Measurements from ENCODE around the gene CNTN4. TPM values are rescaled to one million over a fixed set of nuclear protein-coding genes. Genes with fewer than 3 reads are reported as not detected.

Gene CNTN4
- total and polyA plus RNA-seq, 2 donors (not counting 3 experiments of a cell fraction or from before 2014, with no cell fraction given), result not detected

DNA sequence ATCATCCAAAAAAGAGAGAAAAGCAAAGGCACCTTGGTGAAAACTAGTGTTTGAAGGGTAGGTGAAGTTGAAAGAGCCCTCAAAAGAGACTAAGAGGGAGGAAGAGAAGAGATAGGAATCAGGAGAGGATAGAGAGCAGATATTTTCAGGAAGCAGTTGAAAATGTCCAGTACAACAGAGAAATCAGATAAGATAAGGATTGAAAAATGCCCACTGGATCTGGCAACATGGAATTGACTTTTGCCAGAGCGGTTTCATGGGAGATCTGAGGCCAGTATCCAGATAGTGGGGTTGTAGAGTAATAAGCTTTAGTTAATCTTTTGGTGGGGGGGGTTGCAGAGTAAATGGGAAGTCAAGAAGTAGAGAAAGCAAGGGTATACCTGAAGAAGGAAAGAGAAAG lies 674.1 kb downstream of the CNTN4 start:
- Histone ChIP-seq H3K4me1 (ENCODE audit: control insufficient read depth, extremely low read depth, insufficient read depth, low read length) (no peaks in the 10 kb centered on the region), H3K9ac (replicated peaks; ENCODE audit: extremely low read depth, insufficient read depth, low read length) (no peak overlapping the region), H3K4me2 (ENCODE audit: insufficient read depth, low read length) (no peak overlapping the region), H3K9me1 (replicated peaks; ENCODE audit: control insufficient read depth, extremely low read depth, insufficient read depth, low read length) (no peaks in the 10 kb centered on the region), H3K79me2 (ENCODE audit: control insufficient read depth, insufficient read depth, low read length) (no peaks in the 10 kb centered on the region), H3K9me3 (replicated peaks; ENCODE audit: control insufficient read depth, insufficient read depth, low read length) (peaks cover 3% of the 10 kb centered on the region), H2AFZ (ENCODE audit: low read depth, low read length) (no peak overlapping the region), H3K27me3 (ENCODE audit: control insufficient read depth in 2 of 2, insufficient read depth in 2 of 2, low read length in 2 of 2) (no peaks in the 10 kb centered on the region), H3K4me3 (replicated peaks in 1 of 3; ENCODE audit: insufficient read depth in 1 of 3, low read depth in 1 of 3, low read length in 3 of 3) (no peak overlapping the region), H3K27ac (ENCODE audit: insufficient read depth, low read depth, low read length) (no peak overlapping the region), H4K20me1 (replicated peaks; ENCODE audit: control insufficient read depth, extremely low read depth, insufficient read depth, low read length) (no peaks in the 10 kb centered on the region), H3K36me3 (ENCODE audit: control insufficient read depth in 2 of 2, extremely low read depth in 1 of 2, insufficient read depth in 2 of 2, low read length in 2 of 2) (no peaks in the 10 kb centered on the region)
- no TSS peak for BruUV-seq (replicated peaks)
- CTCF ChIA-PET, result no interaction called here
- DNase-seq (ENCODE audit: low read depth, low spot score), result no peak
- POLR2A ChIA-PET, result no interaction called here
- no peak for FAIRE-seq
- dilution Hi-C loops (cut with MboI; ENCODE audit: extremely low pct_ligation_motif_present, low sequenced_read_pairs) (no loop called here), intact Hi-C loops (cut with micrococcal nuclease) (no loop called here)
- no peak for TF ChIP-seq GATA2 (IDR thresholded peaks at IDR 0.05; ENCODE audit: insufficient read depth, insufficient read length, low read depth, low read length)
- TF ChIP-seq FOS (IDR thresholded peaks at IDR 0.05; ENCODE audit: borderline replicate concordance, insufficient read depth, low read length), result no peak
- no peak for TF ChIP-seq MYC (IDR thresholded peaks at IDR 0.05; ENCODE audit: low read depth, low read length)
- TF ChIP-seq POLR2AphosphoS5 (IDR thresholded peaks at IDR 0.05; ENCODE audit: insufficient read depth, low read depth, low read length), result no peak
- TF ChIP-seq, protein P1, sequence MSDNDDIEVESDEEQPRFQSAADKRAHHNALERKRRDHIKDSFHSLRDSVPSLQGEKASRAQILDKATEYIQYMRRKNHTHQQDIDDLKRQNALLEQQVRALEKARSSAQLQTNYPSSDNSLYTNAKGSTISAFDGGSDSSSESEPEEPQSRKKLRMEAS (IDR thresholded peaks at IDR 0.05; ENCODE audit: insufficient read depth, insufficient read length), result no peak
- no peak for TF ChIP-seq JUN (IDR thresholded peaks at IDR 0.05; ENCODE audit: borderline replicate concordance, insufficient read depth, insufficient read length, low read depth)
- no peak for TF ChIP-seq EZH2 (IDR thresholded peaks at IDR 0.05; ENCODE audit: borderline replicate concordance, low read depth, low read length, severe bottlenecking)

Measured in endothelial cell of umbilical vein (primary cell).